ENCODE measurements around the gene CNST.
"Not testable (repeated sequence)": the region's sequence is repeated elsewhere in the genome, so short reads cannot be mapped to it uniquely, and the experiment has no call there.

CNST gene

DNA sequence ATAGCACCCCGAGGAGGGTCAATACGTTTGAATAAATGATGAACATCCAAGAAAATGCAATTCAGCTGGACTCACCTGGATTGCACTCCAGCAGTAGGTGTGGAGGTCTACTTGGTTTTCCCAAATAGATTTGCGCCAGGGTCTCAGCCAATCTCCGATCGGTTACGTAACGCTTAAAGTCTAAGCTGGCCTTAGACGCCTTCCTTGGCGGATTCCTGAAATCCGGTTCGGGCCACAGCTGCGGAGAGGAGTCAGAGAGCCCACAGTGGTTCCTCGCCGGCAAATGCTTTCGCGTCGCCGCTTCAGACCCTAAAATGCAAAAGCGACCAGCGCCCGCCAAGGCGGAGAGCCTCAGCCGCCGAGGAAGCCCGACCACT lies 517 bp upstream of the CNST start:
- DNase-seq (ENCODE audit: extremely low spot score) = no peak
- POLR2A ChIA-PET = interaction anchor here (1.6 kb wide), 1 partner anchor 14 kb away, joined by 11 read pairs; no protein-coding TSS in a partner anchor
- TF ChIP-seq, protein P1, sequence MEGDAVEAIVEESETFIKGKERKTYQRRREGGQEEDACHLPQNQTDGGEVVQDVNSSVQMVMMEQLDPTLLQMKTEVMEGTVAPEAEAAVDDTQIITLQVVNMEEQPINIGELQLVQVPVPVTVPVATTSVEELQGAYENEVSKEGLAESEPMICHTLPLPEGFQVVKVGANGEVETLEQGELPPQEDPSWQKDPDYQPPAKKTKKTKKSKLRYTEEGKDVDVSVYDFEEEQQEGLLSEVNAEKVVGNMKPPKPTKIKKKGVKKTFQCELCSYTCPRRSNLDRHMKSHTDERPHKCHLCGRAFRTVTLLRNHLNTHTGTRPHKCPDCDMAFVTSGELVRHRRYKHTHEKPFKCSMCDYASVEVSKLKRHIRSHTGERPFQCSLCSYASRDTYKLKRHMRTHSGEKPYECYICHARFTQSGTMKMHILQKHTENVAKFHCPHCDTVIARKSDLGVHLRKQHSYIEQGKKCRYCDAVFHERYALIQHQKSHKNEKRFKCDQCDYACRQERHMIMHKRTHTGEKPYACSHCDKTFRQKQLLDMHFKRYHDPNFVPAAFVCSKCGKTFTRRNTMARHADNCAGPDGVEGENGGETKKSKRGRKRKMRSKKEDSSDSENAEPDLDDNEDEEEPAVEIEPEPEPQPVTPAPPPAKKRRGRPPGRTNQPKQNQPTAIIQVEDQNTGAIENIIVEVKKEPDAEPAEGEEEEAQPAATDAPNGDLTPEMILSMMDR (IDR thresholded peaks at IDR 0.05; ENCODE audit: control extremely low read depth, extremely low read depth, low read depth, missing control alignments) = no peak
- CTCF ChIA-PET = interaction anchor here (1.6 to 2.5 kb wide), 2 partner anchors 13 to 130 kb away, joined by 3 to 8 read pairs; no protein-coding TSS in a partner anchor

DNA sequence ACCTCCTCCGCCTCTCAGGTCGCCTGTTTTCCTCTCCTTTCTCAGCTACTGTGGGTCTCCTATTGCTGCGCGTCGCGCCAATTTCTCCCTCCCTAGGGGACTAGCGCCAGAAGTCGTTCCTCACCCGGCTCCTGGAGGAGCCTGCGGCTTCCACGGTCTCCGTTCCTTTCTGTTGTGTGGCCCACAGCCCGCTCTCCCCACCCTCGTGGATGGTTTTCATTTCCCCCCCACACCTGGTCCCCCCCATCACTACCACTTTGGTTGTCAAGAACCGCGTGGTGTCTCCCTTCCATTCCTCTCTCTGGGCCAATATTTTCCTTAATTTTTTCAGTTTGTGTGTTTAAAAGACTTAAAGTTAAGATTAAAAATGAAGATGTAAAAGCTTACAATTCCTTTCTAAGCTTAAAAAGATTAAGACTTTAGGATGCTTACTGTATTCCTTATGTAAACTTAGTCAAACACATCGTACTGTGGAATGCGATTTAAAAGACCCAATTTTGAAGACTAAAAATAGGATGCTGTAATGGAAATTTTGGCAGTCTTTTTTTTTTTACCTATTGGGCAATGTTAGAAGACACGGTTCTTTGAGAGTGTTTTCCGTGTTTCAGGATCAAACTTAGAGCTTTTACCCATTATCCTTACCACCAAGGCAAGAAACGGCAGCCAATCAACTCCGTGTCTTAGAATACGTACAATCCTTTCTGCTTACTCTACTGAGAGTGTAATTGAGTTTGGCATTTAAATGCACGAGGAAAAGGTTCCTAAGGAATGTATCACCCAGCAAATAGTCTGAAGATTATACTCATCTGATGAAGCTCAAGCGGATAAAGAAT lies 773 bp downstream of the CNST start:
- ChIA-PET CTCF (interaction anchor here (1.5 to 2.5 kb wide), 3 partner anchors 12 to 129 kb away, joined by 3 to 8 read pairs (median 4); no protein-coding TSS in a partner anchor), POLR2A (interaction anchor here (1.6 kb wide), 1 partner anchor 12 kb away, joined by 11 read pairs; no protein-coding TSS in a partner anchor)
- TF ChIP-seq, protein P1 (IDR thresholded peaks at IDR 0.05; ENCODE audit: control extremely low read depth, extremely low read depth, low read depth, missing control alignments) = no peak
- DNase-seq (ENCODE audit: extremely low spot score) = peak; percentile 59

DNA sequence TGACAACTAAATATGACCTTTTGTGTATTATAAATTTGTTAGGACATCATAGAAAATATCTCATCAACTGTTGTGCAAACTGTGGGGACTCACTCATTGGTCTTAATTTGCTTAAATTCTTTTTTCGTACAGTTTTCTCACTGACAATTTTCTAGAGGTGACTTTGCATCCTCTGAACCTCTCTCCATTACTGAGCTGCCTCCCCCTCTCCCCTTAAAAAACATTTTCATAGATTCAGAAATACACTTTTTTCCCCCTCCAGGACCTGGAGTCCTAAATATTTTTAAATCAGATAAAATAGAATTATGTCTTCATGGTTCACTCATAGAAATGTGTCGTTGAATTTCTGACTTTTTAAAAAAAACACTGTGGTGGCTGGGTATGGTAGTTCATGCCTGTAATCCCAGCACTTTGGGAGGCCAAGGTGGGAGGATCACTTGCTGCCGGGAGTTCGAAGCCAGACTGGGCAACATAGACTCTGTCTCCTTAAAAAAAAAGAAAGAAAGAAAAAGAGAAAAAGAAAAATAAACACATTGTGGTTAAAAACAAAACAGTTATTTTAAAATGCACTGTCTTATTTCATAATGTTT lies 1.5 kb downstream of the CNST start:
- no peak for DNase-seq (ENCODE audit: extremely low spot score)
- POLR2A ChIA-PET = interaction anchor here (1.6 kb wide), 1 partner anchor 12 kb away, joined by 11 read pairs; no protein-coding TSS in a partner anchor
- TF ChIP-seq, protein P1 (IDR thresholded peaks at IDR 0.05; ENCODE audit: control extremely low read depth, extremely low read depth, low read depth, missing control alignments) = no peak
- CTCF ChIA-PET = interaction anchor here (1.5 to 2.5 kb wide), 2 partner anchors 11 to 122 kb away, joined by 4 to 8 read pairs; no protein-coding TSS in a partner anchor

DNA sequence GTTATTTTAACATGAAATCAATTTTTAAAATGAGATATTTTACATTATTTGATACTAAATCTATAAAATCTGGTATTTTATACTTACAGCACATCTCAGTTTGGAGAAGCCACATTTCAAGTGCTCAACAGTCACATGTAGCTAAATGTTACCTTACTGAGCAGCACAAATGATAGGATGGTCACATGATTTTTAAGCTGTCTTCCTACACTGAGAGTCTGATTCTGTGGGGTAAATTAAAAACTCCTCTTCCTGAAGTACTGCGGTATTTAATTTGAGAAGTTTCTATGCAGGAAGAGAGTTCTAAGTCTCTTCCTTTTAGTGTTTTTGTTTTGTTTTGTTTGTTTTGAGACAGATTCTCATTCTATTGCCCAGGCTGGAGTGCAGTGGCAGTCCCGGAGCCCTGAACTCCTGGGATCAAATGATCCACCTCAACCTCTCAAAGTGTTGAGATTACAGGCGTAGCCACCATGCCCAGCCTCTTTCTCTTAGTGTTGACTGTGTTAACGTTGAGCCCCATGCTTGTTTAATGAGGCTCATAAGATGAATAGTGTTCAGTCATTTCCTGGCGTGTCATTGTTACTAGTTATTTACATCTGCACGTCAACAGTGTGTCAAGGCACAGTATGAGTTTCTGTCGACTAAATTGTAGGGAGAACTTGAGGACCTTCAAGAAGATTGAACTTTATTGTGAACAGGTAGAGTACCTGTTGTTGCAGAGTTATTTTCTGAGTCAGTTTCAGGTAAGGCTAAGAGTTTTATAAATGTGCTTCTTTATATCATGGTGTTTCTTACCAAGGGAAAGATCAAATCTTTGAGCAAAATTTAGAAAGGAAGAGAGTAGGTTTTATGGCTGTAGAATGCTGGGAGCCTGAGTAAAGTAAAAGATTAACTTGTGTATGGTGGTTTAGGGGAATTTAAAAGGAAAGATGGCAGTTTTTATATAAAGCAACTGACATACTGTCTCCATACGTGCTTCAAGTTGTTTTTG lies 3.3 kb downstream of the CNST start:
- no peak for DNase-seq (ENCODE audit: extremely low spot score)
- ChIA-PET CTCF (interaction anchor here (0.7 kb wide), 1 partner anchor 22 kb away, joined by 3 read pairs; no protein-coding TSS in a partner anchor), POLR2A (no interaction called here)
- TF ChIP-seq, protein P1 (IDR thresholded peaks at IDR 0.05; ENCODE audit: control extremely low read depth, extremely low read depth, low read depth, missing control alignments) = no peak

DNA sequence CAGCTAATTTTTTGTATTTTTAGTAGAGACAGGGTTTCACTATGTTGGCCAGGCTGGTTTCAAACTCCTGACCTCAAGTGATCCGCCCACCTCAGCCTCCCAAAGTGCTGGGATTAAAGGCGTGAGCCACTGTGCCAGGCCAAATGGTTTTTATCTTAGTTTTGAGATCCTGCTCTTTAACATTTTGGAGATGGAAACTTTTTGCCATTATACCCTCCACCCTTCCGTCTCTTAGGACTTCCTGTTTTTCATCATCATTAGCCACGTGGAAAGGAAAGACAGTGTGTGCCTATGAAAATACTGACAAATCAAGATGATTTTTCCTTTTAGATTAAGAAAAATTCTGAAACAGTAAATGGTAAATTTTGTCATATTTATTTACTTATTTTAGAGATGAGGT lies 5.1 kb downstream of the CNST start:
- DNase-seq (ENCODE audit: extremely low spot score); POLR2A ChIA-PET; CTCF ChIA-PET: not testable (repeated sequence)

DNA sequence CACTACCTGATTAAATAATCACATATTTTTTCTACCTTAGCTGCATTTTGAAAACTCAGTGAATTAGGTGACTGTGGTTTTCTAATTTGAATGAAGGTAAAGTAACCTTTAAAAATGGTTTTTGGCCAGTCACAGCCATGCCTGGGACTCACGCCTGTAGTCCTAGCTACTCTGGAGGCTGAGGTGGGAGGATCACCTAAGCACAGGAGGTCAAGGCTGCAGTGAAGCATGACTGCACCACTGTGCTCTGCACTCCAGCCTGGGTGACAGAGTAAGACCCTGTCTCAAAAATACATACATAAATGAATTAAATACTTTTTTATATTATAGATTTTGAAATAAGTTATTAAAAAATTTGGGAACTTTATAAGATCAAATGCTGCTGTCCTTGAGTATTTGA lies 5.7 kb downstream of the CNST start:
- CTCF ChIA-PET = no interaction called here
- no peak for DNase-seq (ENCODE audit: extremely low spot score)
- POLR2A ChIA-PET = no interaction called here
- TF ChIP-seq, protein P1 (IDR thresholded peaks at IDR 0.05; ENCODE audit: control extremely low read depth, extremely low read depth, low read depth, missing control alignments) = no peak

All from GM10248 (cell line).